ENCODE data around the gene RBMS3. TPM values are rescaled to one million over a fixed set of nuclear protein-coding genes. Genes with fewer than 3 reads are reported as not detected.

The RBMS3 gene
- total and polyA plus RNA-seq, 9 donors = 11.6 to 79.2 (median 63.1) TPM

DNA sequence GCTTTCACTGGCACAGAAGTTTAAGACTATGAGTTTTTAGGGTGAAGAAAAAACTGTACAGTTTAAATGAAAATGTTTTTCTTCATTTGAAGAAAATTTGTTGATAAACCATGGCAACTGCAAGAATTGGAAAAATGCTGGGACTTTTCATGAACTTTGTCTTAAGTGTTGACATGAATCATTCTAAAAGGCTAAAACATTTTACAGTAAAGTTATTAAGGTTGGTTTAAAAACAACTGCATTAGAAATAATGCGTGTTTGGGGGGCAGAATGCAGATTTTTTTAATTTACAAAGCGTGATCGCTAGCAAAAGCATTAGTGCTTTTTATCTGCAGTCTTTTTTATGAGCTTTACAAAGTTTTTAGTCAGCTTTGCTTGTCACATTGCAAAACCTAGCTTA is 723.6 kb downstream of the RBMS3 start:
- intact Hi-C loops (cut with DNase I) = no loop called here
- H3K4me3 ChIP-seq = no peak overlapping the region
- TF ChIP-seq POLR2A (IDR thresholded peaks at IDR 0.05) (no peak), EP300 (IDR thresholded peaks at IDR 0.05) (no peak)
- TF ChIP-seq, protein P1, sequence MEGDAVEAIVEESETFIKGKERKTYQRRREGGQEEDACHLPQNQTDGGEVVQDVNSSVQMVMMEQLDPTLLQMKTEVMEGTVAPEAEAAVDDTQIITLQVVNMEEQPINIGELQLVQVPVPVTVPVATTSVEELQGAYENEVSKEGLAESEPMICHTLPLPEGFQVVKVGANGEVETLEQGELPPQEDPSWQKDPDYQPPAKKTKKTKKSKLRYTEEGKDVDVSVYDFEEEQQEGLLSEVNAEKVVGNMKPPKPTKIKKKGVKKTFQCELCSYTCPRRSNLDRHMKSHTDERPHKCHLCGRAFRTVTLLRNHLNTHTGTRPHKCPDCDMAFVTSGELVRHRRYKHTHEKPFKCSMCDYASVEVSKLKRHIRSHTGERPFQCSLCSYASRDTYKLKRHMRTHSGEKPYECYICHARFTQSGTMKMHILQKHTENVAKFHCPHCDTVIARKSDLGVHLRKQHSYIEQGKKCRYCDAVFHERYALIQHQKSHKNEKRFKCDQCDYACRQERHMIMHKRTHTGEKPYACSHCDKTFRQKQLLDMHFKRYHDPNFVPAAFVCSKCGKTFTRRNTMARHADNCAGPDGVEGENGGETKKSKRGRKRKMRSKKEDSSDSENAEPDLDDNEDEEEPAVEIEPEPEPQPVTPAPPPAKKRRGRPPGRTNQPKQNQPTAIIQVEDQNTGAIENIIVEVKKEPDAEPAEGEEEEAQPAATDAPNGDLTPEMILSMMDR (IDR thresholded peaks at IDR 0.05) = no peak
- no peaks in the 10 kb centered on the region for H3K9me3 ChIP-seq
- H3K4me1 ChIP-seq (ENCODE audit: insufficient read depth) = no peaks in the 10 kb centered on the region
- H3K27me3 ChIP-seq = no peaks in the 10 kb centered on the region
- no peak for DNase-seq
- H3K27ac ChIP-seq = no peak overlapping the region
- H3K36me3 ChIP-seq = no peaks in the 10 kb centered on the region
- WGBS, 3 donors = 72 to 86% (median 83%) methylated on average over 3 of the region's 3 CpGs

DNA sequence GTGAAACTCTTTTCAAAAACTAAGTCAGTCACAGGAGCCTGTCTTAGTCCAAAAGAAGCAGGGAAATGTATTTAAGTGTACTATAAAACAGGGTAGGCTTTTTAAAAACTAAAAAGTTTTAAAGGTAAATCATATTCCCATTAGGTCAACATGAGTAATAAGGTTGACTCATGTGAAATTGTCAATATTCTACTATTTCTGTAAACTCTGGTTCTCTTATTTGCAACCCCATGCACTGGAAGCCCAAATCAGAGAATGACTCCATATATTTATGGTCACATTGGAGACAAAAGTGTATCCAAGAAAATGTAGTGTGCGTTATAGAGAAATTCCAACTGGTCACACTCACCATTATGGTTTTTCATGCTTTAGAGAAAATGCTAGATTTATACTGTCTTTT is 725.2 kb downstream of the RBMS3 start:
- H3K4me3 ChIP-seq = no peak overlapping the region
- H3K36me3 ChIP-seq = no peaks in the 10 kb centered on the region
- no peak overlapping the region for H3K27ac ChIP-seq
- no peak for TF ChIP-seq EP300 (IDR thresholded peaks at IDR 0.05)
- TF ChIP-seq POLR2A (IDR thresholded peaks at IDR 0.05) = no peak
- TF ChIP-seq, protein P1 (IDR thresholded peaks at IDR 0.05) = no peak
- intact Hi-C loops (cut with DNase I) = no loop called here
- 94 to 100% (median 99%) methylated on average over 1 of the region's 1 CpG for WGBS, 3 donors
- no peaks in the 10 kb centered on the region for H3K9me3 ChIP-seq
- no peaks in the 10 kb centered on the region for H3K4me1 ChIP-seq (ENCODE audit: insufficient read depth)
- no peak for DNase-seq
- no peaks in the 10 kb centered on the region for H3K27me3 ChIP-seq

DNA sequence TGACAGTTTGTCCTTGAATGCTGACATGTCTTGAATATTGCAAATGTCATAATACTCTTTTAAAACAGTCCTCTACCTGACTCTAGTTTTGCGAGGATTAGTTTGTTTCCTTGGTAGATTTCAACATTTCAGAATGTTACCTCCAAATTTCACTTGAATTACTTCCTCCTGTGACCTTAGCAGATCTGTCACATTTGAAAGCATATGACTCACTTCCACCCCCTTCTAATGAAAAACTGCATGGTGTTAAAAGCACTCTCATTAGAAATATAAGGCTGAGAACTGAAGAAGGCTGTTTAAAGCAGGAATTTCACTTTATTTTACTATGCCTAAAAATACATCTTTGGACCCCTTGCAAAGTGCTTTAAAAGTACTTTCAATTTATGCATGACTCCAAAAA is 726.8 kb downstream of the RBMS3 start:
- no peaks in the 10 kb centered on the region for H3K36me3 ChIP-seq
- WGBS, 3 donors = 91 to 96% (median 94%) methylated on average over 1 of the region's 1 CpG
- no peak overlapping the region for H3K27ac ChIP-seq
- H3K4me3 ChIP-seq = no peak overlapping the region
- no peaks in the 10 kb centered on the region for H3K27me3 ChIP-seq
- no peak for DNase-seq
- no peaks in the 10 kb centered on the region for H3K4me1 ChIP-seq (ENCODE audit: insufficient read depth)
- intact Hi-C loops (cut with DNase I) = no loop called here
- H3K9me3 ChIP-seq = no peaks in the 10 kb centered on the region
- TF ChIP-seq EP300 (IDR thresholded peaks at IDR 0.05) (no peak), POLR2A (IDR thresholded peaks at IDR 0.05) (no peak)
- TF ChIP-seq, protein P1 (IDR thresholded peaks at IDR 0.05) = no peak

DNA sequence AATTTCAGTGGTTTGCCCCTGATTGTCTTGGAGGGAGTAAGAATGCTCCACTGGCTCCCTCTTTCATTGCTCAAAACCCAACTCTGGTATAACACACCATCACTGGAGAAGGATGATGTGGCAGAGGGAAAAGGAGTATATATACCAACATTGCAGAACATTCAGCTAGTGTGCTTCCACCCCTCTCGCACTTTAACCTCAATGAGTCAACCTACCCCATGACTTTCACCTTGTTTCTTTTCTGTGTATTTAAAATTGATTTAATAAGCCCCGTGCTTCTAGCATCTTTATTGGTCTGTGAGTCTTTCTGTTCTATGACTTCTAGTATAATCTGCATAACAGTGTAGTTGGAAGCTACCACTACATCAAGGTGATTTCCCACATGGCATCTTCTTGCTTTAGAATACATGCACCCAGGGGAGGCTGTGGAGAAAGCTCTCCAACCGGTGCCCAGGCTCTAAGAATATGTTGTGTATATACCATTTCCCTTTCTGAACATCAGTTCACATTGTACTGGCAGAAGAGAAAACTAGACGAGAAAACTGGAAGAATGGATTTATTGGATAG is 730.4 kb downstream of the RBMS3 start:
- no peaks in the 10 kb centered on the region for H3K9me3 ChIP-seq
- TF ChIP-seq EP300 (IDR thresholded peaks at IDR 0.05) (no peak), POLR2A (IDR thresholded peaks at IDR 0.05) (no peak)
- TF ChIP-seq, protein P1 (IDR thresholded peaks at IDR 0.05) = no peak
- no peak overlapping the region for H3K4me3 ChIP-seq
- no peaks in the 10 kb centered on the region for H3K27me3 ChIP-seq
- DNase-seq = no peak
- H3K27ac ChIP-seq = no peak overlapping the region
- no peaks in the 10 kb centered on the region for H3K4me1 ChIP-seq (ENCODE audit: insufficient read depth)
- H3K36me3 ChIP-seq = no peaks in the 10 kb centered on the region
- WGBS, 3 donors = 96 to 97% (median 96%) methylated on average over 4 of the region's 4 CpGs
- intact Hi-C loops (cut with DNase I) = no loop called here
